WI38 (cell line): Measurements from ENCODE around the gene SPRYD3.
"Not testable (repeated sequence)": the region's sequence is repeated elsewhere in the genome, so short reads cannot be mapped to it uniquely, and the experiment has no call there.

ENCODE experiments used
- H3K4me3 ChIP-seq: 2 replicates; pipeline ENCODE4 v1.5.1; 2011; ENCODE audit warnings: low read depth, mild to moderate bottlenecking, control low read depth, low read length
- CTCF ChIP-seq: IDR thresholded peaks from 2 replicates; pipeline ENCODE4 v1.5.1; 2012; ENCODE audit warnings: low read depth, mild to moderate bottlenecking, control low read depth, low read length

The SPRYD3 gene

GRCh38 chr12:53044052-53044581 is 35.1 kb downstream of the SPRYD3 start:
- no peak for TF ChIP-seq CTCF
- H3K4me3 ChIP-seq = no peak overlapping the region

- no peak for TF ChIP-seq CTCF
- no peak overlapping the region for H3K4me3 ChIP-seq
Measured at GRCh38 chr12:53042607-53043454, 36.4 kb downstream of the SPRYD3 start.

GRCh38 chr12:53039851-53040250 is 39.3 kb downstream of the SPRYD3 start:
- TF ChIP-seq CTCF = no peak

GRCh38 chr12:53036802-53037201 is 42.4 kb downstream of the SPRYD3 start:
- H3K4me3 ChIP-seq = no peak overlapping the region
- TF ChIP-seq CTCF = no peak

More at GRCh38 chr12:53039851-53040250, 39.3 kb downstream of the SPRYD3 start:
- H3K4me3 ChIP-seq = no peak overlapping the region

- H3K4me3 ChIP-seq = no peak overlapping the region
- no peak for TF ChIP-seq CTCF
Measured at GRCh38 chr12:53034459-53034858, 44.7 kb downstream of the SPRYD3 start.

- H3K4me3 ChIP-seq = not testable (repeated sequence)
Measured at GRCh38 chr12:53033832-53034231, 45.4 kb downstream of the SPRYD3 start.

GRCh38 chr12:53031616-53032015 is 47.6 kb downstream of the SPRYD3 start:
- H3K4me3 ChIP-seq = no peak overlapping the region
- no peak for TF ChIP-seq CTCF

- H3K4me3 ChIP-seq = not testable (repeated sequence)
Measured at GRCh38 chr12:53027014-53027413, 52.2 kb downstream of the SPRYD3 start.
